Osteocyte (in vitro differentiated cells): ENCODE data around the gene KCTD3. TPM values are rescaled to one million over a fixed set of nuclear protein-coding genes. Genes with fewer than 3 reads are reported as not detected.

Experiments
- DNase-seq: peaks from one replicate; pipeline ENCODE4 v3.0.0; 2021; ENCODE audit warnings: mixed read lengths; ENCODE audit not compliant: unreplicated experiment; ENCODE audit errors: extremely low spot score
- H3K27ac Mint-ChIP-seq: one replicate; pipeline ENCODE4 v1.8.0; 2021; ENCODE audit warnings: mild to moderate bottlenecking, mixed read lengths; ENCODE audit not compliant: unreplicated experiment
- H3K27me3 Mint-ChIP-seq: one replicate; pipeline ENCODE4 v1.8.0; 2021; ENCODE audit warnings: mixed read lengths; ENCODE audit not compliant: unreplicated experiment
- H3K36me3 Mint-ChIP-seq: one replicate; pipeline ENCODE4 v1.8.0; 2021; ENCODE audit warnings: mixed read lengths; ENCODE audit not compliant: unreplicated experiment
- H3K4me1 Mint-ChIP-seq: one replicate; pipeline ENCODE4 v1.8.0; 2021; ENCODE audit warnings: mixed read lengths; ENCODE audit not compliant: unreplicated experiment
- H3K4me3 Mint-ChIP-seq: one replicate; pipeline ENCODE4 v1.8.0; 2021; ENCODE audit warnings: mild to moderate bottlenecking, moderate library complexity, mixed read lengths; ENCODE audit not compliant: unreplicated experiment
- H3K9me3 Mint-ChIP-seq: one replicate; pipeline ENCODE4 v1.8.0; 2021; ENCODE audit warnings: mixed read lengths; ENCODE audit not compliant: unreplicated experiment
- total RNA-seq: library from RNA; stranded (reverse); gene quantifications from 2 replicates; pipeline ENCODE4 v1.2.1, GENCODE V29; 2021
- TF ChIP-seq, protein P1 (sequence below): fragments of 200-600 bp; sonication (generic); IDR thresholded peaks from 2 replicates; pipeline ENCODE4 v1.5.0; 2021; ENCODE audit warnings: antibody characterized with exemption, mild to moderate bottlenecking, moderate library complexity

Gene KCTD3
- total RNA-seq, 1 donor from 2014 or later = 32.8 TPM

DNA sequence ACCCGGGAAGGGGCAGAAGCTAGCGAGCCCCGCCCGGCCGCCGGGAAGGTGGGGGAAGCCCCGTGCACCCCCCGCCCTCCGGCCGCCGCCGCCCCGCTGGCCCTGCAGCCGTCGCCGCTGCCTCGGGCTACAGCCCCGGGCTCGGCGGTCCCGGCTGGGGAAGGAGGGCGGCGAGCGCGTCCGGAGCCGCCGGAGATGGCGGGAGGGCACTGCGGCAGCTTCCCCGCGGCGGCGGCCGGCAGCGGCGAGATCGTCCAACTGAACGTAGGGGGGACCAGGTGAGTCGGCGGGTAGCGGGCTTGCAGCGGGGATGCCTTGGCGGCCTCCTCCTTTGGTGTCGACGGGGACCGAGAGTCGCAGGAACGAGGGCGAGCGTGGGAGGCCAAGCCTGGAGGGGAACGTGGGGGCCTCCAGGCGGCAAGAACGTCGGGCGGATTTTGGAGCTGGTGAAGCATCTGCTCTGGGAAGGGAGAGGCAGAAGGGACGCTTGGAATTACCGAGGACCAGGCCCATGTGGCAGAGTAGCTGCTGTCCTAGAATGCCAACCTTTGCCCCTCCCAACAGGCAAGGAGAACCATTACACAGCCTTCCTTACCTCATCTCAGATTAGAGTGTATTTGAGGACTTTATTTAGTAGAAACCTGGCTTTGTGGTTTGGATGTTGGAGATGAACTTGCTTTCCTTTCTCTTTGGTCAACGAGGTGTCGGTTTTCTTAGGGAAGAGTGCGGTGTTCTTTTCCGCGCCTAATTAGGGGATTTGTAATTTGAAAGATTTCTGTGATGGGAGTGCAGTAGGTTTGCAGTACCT lies 591 bp downstream of the KCTD3 start:
- no peak for DNase-seq
- peaks cover 3% of the 10 kb centered on the region for H3K27me3 Mint-ChIP-seq
- TF ChIP-seq, protein P1, sequence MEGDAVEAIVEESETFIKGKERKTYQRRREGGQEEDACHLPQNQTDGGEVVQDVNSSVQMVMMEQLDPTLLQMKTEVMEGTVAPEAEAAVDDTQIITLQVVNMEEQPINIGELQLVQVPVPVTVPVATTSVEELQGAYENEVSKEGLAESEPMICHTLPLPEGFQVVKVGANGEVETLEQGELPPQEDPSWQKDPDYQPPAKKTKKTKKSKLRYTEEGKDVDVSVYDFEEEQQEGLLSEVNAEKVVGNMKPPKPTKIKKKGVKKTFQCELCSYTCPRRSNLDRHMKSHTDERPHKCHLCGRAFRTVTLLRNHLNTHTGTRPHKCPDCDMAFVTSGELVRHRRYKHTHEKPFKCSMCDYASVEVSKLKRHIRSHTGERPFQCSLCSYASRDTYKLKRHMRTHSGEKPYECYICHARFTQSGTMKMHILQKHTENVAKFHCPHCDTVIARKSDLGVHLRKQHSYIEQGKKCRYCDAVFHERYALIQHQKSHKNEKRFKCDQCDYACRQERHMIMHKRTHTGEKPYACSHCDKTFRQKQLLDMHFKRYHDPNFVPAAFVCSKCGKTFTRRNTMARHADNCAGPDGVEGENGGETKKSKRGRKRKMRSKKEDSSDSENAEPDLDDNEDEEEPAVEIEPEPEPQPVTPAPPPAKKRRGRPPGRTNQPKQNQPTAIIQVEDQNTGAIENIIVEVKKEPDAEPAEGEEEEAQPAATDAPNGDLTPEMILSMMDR = no peak
- peaks cover 38% of the 10 kb centered on the region for H3K4me1 Mint-ChIP-seq
- H3K36me3 Mint-ChIP-seq = no peaks in the 10 kb centered on the region
- H3K4me3 Mint-ChIP-seq = peak overlapping the region; percentile 95
- peak overlapping the region; percentile 98 for H3K27ac Mint-ChIP-seq
- no peaks in the 10 kb centered on the region for H3K9me3 Mint-ChIP-seq

DNA sequence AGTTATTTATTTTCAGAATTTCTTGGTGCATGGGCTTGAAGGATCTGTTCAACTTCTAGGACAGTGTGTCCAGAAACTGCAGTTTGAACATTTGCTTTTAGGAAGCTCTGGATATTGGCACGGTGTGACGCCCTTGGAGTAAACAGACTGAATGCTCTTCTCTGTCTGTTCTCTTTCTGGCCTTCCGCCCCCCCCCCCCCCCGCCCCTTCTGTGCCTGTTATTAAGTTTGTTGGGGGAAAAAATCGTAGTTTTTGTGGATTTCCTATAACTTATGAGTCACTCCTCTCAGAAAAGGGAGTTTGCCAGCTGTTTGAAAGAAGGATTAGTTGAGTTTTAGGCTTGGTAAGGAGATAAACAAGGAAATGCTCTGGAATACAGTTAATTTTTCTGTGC lies 1.2 kb downstream of the KCTD3 start:
- no peak for DNase-seq
- TF ChIP-seq, protein P1 = no peak
- Mint-ChIP-seq H3K36me3 (no peaks in the 10 kb centered on the region), H3K27ac (peak overlapping the region; percentile 93), H3K4me1 (peaks cover 43% of the 10 kb centered on the region), H3K4me3 (peak overlapping the region; percentile 86), H3K27me3 (no peaks in the 10 kb centered on the region), H3K9me3 (no peaks in the 10 kb centered on the region)

DNA sequence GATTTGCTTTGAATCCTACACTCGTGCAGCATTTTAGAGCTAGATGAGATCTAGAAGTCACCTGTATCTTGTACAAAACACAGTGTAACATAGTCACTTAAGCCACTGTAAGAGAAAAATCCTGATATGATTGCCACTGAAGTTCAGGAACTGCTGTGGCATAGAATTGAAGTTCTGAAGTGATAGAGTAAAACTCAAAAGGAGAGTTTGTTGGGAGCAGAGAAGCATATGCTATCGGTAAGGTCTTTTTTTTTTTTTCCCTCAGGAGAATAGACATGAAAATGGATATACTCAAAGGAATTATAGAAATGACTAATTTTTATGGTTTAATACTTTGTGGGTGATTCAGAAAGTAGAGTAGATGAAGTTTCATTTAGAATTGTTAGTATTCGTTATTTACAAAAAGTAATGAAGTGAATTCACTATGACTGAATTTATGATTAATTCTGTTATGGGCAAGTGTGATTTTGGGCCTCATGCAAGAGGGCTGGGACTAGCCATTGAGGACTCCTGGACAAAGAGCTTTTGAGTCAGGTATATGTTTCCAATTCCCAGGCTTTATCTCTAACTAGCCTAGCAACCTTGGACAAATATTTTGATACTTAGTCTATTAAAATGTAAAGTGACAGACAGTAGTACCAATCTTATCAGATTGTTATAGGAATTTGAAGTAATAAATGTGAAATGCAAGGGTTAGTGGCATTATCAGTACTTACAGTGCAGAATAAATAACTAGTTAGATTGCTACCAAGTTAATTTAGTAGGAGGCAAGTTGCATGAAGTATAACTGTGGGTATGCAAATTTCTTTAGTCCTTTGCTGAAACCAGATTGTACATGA lies 3.1 kb downstream of the KCTD3 start:
- no peak for DNase-seq
- TF ChIP-seq, protein P1 = no peak
- Mint-ChIP-seq H3K4me1 (peaks cover 43% of the 10 kb centered on the region), H3K27ac (peak overlapping the region; percentile 93), H3K4me3 (peak overlapping the region; percentile 86), H3K36me3 (no peaks in the 10 kb centered on the region), H3K9me3 (no peaks in the 10 kb centered on the region), H3K27me3 (no peaks in the 10 kb centered on the region)

DNA sequence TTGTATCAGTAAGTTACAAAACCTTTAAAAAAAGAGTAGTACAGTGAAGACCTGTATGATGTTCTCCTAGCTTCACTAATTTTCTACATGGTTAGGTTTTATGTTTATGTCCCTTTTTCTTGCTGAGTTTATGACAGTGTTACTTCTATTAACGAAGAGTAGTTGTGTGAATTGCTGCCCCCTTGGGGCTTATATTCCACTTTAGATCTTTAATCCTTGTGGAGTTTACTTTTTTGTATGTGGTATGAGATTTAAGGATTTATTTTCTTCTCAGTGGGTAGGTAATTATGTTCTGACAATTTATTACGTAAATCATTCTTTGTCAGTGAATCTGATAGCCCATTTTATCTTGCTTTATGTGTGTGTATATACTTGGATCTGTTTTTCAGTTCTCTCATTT lies 14.8 kb downstream of the KCTD3 start:
- TF ChIP-seq, protein P1 = no peak
- Mint-ChIP-seq H3K27ac (no peak overlapping the region), H3K27me3 (no peaks in the 10 kb centered on the region), H3K36me3 (peaks cover 55% of the 10 kb centered on the region), H3K4me3 (no peak overlapping the region), H3K9me3 (peaks cover 8% of the 10 kb centered on the region), H3K4me1 (peaks cover 5% of the 10 kb centered on the region)
- DNase-seq = no peak

DNA sequence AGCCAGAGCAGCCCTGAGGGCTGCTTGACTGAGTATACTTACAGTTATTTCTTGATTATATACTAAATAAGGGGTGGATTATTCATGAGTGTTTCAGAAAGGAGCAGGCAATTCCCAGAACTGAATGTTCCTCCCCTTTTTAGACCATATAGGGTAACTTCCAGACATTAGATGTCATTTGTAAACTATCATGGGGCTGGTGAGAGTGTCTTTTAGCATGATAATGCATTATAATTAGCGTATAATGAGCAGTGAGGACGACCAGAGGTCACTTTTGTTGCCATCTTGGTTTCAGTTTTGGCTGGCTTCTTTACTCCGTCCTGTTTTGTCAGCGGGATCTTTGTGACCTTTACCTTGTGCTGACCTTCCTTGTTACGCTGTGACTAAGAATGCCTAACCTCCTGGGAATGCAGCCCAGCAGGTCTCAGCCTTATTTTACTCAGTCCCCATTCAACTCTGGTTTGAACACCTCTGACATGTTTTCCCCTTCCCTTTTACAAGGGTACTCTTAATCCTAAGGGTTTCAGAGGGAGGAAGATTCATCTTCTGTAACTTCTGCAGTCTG lies 16.2 kb downstream of the KCTD3 start:
- H3K27me3 Mint-ChIP-seq = no peaks in the 10 kb centered on the region
- H3K4me3 Mint-ChIP-seq = no peak overlapping the region
- TF ChIP-seq, protein P1 = no peak
- DNase-seq = no peak
- H3K27ac Mint-ChIP-seq = no peak overlapping the region
- H3K9me3 Mint-ChIP-seq = peaks cover 8% of the 10 kb centered on the region
- peaks cover 5% of the 10 kb centered on the region for H3K4me1 Mint-ChIP-seq
- peaks cover 54% of the 10 kb centered on the region for H3K36me3 Mint-ChIP-seq
